Loucy (cell line): Measurements from ENCODE around the gene SOX4.

Experiments used
- CTCF ChIP-seq: fragments of 200-600 bp; sonication (generic); conservative IDR thresholded peaks from 2 replicates; pipeline ENCODE4 v1.5.1; 2014; ENCODE audit warnings: mild to moderate bottlenecking, antibody characterized with exemption, low read length
- EZH2phosphoT487 ChIP-seq: fragments of 200-600 bp; IDR thresholded peaks from 2 replicates; pipeline ENCODE4 v1.6.1; 2018; ENCODE audit warnings: antibody characterized with exemption, mild to moderate bottlenecking, moderate library complexity, borderline replicate concordance

GRCh38 chr6:21611485-21611884 is 17.9 kb downstream of the SOX4 start:
- TF ChIP-seq CTCF = no peak
- TF ChIP-seq EZH2phosphoT487 = no peak
